Neural progenitor cell (in vitro differentiated cells): ENCODE data around the gene FAU. TPM values are rescaled to one million over a fixed set of nuclear protein-coding genes. Genes with fewer than 3 reads are reported as not detected.

Source experiments
- DNase-seq: peaks from one replicate; pipeline ENCODE4 v3.0.0-alpha.2; 2016; ENCODE audit warnings: low spot score
- H2AFZ ChIP-seq: fragments of 200-600 bp; sonication (generic); replicated peaks from 2 replicates; pipeline ENCODE4 v1.6.1; 2016; ENCODE audit warnings: antibody characterized with exemption
- H3F3A ChIP-seq: fragments of 200-600 bp; sonication (generic); 2 replicates; pipeline ENCODE4 v1.6.1; 2016; ENCODE audit warnings: antibody characterized with exemption, low read depth
- H3K27ac ChIP-seq: fragments of 200-600 bp; sonication (generic); 2 replicates; pipeline ENCODE4 v1.5.1; 2016; ENCODE audit warnings: mild to moderate bottlenecking
- H3K27me3 ChIP-seq: fragments of 200-600 bp; sonication (generic); 2 replicates; pipeline ENCODE4 v1.6.1; 2016; ENCODE audit warnings: mild to moderate bottlenecking, moderate library complexity
- H3K36me3 ChIP-seq: fragments of 200-600 bp; sonication (generic); 2 replicates; pipeline ENCODE4 v1.5.1; 2016
- H3K4me1 ChIP-seq: fragments of 200-600 bp; sonication (generic); 2 replicates; pipeline ENCODE4 v1.6.1; 2016; ENCODE audit warnings: mixed run types
- H3K4me2 ChIP-seq: fragments of 200-600 bp; sonication (generic); 2 replicates; pipeline ENCODE4 v1.6.1; 2016
- H3K4me3 ChIP-seq: fragments of 200-600 bp; sonication (generic); 2 replicates; pipeline ENCODE4 v1.5.1; 2016
- H3K79me2 ChIP-seq: fragments of 200-600 bp; sonication (generic); 2 replicates; pipeline ENCODE4 v1.6.1; 2016; ENCODE audit warnings: low read depth
- H3K9ac ChIP-seq: fragments of 200-600 bp; sonication (generic); 2 replicates; pipeline ENCODE4 v1.6.1; 2016
- H3K9me3 ChIP-seq: fragments of 200-600 bp; sonication (generic); 2 replicates; pipeline ENCODE4 v1.5.1; 2016; ENCODE audit warnings: low read depth
- H4K20me1 ChIP-seq: fragments of 200-600 bp; sonication (generic); 2 replicates; pipeline ENCODE4 v1.6.1; 2016; ENCODE audit warnings: low read depth
- H3K27ac Mint-ChIP-seq: 3 replicates; pipeline ENCODE4 v1.8.0; 2021; ENCODE audit warnings: mixed read lengths
- H3K27me3 Mint-ChIP-seq: 2 replicates; pipeline ENCODE4 v1.8.0; 2022; ENCODE audit warnings: low read depth, mild to moderate bottlenecking, inconsistent platforms, moderate library complexity, mixed read lengths; ENCODE audit not compliant: insufficient read depth
- H3K36me3 Mint-ChIP-seq: 3 replicates; pipeline ENCODE4 v1.8.0; 2021; ENCODE audit warnings: mixed read lengths
- H3K4me1 Mint-ChIP-seq: 3 replicates; pipeline ENCODE4 v1.8.0; 2021; ENCODE audit warnings: mixed read lengths
- H3K4me3 Mint-ChIP-seq: 3 replicates; pipeline ENCODE4 v1.8.0; 2021; ENCODE audit warnings: mild to moderate bottlenecking, moderate library complexity, mixed read lengths
- H3K9me3 Mint-ChIP-seq: 3 replicates; pipeline ENCODE4 v1.8.0; 2020; ENCODE audit warnings: mixed read lengths
- CTCF ChIP-seq: fragments of 200-600 bp; sonication (generic); IDR thresholded peaks from 2 replicates; pipeline ENCODE4 v1.5.1; 2017; ENCODE audit warnings: antibody characterized with exemption, mild to moderate bottlenecking
- EZH2 ChIP-seq: fragments of 200-600 bp; sonication (generic); IDR thresholded peaks from 2 replicates; pipeline ENCODE4 v1.6.1; 2017; ENCODE audit warnings: antibody characterized with exemption, mild to moderate bottlenecking, moderate library complexity
- EZH2phosphoT487 ChIP-seq: fragments of 200-600 bp; sonication (generic); IDR thresholded peaks from 2 replicates; pipeline ENCODE4 v1.6.1; 2017; ENCODE audit warnings: antibody characterized with exemption
- total RNA-seq: library from RNA; depleted of rRNA; stranded (reverse); fragments of >200 nt; gene quantifications from 2 replicates; pipeline ENCODE4 v1.2.3, GENCODE V29; 2015; ENCODE audit warnings: low replicate concordance

FAU gene
- total RNA-seq, 1 donor from 2014 or later, result 288 TPM

- H4K20me1 ChIP-seq, result no peaks in the 10 kb centered on the region
- Mint-ChIP-seq H3K4me3 (no peak overlapping the region), H3K27ac (no peak overlapping the region), H3K36me3 (no peaks in the 10 kb centered on the region), H3K27me3 (peaks cover 9% of the 10 kb centered on the region), H3K4me1 (peaks cover 9% of the 10 kb centered on the region), H3K9me3 (peaks cover 14% of the 10 kb centered on the region)
- H3K9me3 ChIP-seq, result no peaks in the 10 kb centered on the region
- no peak overlapping the region for H3K4me3 ChIP-seq
- no peak overlapping the region for H2AFZ ChIP-seq
- no peak overlapping the region for H3K4me2 ChIP-seq
- no peak overlapping the region for H3K9ac ChIP-seq
- no peak overlapping the region for H3K27ac ChIP-seq
- no peak for DNase-seq
- H3K36me3 ChIP-seq, result no peaks in the 10 kb centered on the region
- no peaks in the 10 kb centered on the region for H3K79me2 ChIP-seq
- H3F3A ChIP-seq, result no peaks in the 10 kb centered on the region
- H3K4me1 ChIP-seq, result no peaks in the 10 kb centered on the region
- no peaks in the 10 kb centered on the region for H3K27me3 ChIP-seq
- TF ChIP-seq CTCF (no peak), EZH2 (no peak), EZH2phosphoT487 (no peak)
These were observed 26.7 kb upstream of the FAU start for GRCh38 chr11:65148657-65149056.

- H3K36me3 Mint-ChIP-seq, result no peaks in the 10 kb centered on the region
- no peaks in the 10 kb centered on the region for H3K36me3 ChIP-seq
- H3K27ac Mint-ChIP-seq, result no peak overlapping the region
- H3K4me1 Mint-ChIP-seq, result peaks cover 9% of the 10 kb centered on the region
- no peaks in the 10 kb centered on the region for H3K9me3 ChIP-seq
- TF ChIP-seq EZH2 (no peak), CTCF (no peak), EZH2phosphoT487 (no peak)
- no peak overlapping the region for H3K9ac ChIP-seq
- H3K4me2 ChIP-seq, result no peak overlapping the region
- H2AFZ ChIP-seq, result no peak overlapping the region
- no peak for DNase-seq
- peaks cover 9% of the 10 kb centered on the region for H3K27me3 Mint-ChIP-seq
- no peak overlapping the region for H3K4me3 Mint-ChIP-seq
- H3K27ac ChIP-seq, result no peak overlapping the region
- H3K4me1 ChIP-seq, result no peaks in the 10 kb centered on the region
- no peaks in the 10 kb centered on the region for H4K20me1 ChIP-seq
- H3K9me3 Mint-ChIP-seq, result peaks cover 14% of the 10 kb centered on the region
- no peaks in the 10 kb centered on the region for H3F3A ChIP-seq
- no peaks in the 10 kb centered on the region for H3K79me2 ChIP-seq
- no peak overlapping the region for H3K4me3 ChIP-seq
- no peaks in the 10 kb centered on the region for H3K27me3 ChIP-seq
These were observed 25.6 kb upstream of the FAU start for GRCh38 chr11:65147352-65148075.

GRCh38 chr11:65141896-65142494 lies 20.1 kb upstream of the FAU start:
- Histone ChIP-seq H3K36me3 (no peaks in the 10 kb centered on the region), H3K4me2 (no peak overlapping the region), H3K4me1 (no peaks in the 10 kb centered on the region), H3K9ac (no peak overlapping the region), H3K27me3 (peaks cover 22% of the 10 kb centered on the region), H4K20me1 (no peaks in the 10 kb centered on the region), H3K79me2 (no peaks in the 10 kb centered on the region), H3K9me3 (no peaks in the 10 kb centered on the region), H3K4me3 (no peak overlapping the region), H3F3A (no peaks in the 10 kb centered on the region), H3K27ac (no peak overlapping the region), H2AFZ (no peak overlapping the region)
- DNase-seq, result no peak
- peaks cover 6% of the 10 kb centered on the region for H3K27me3 Mint-ChIP-seq
- H3K36me3 Mint-ChIP-seq, result no peaks in the 10 kb centered on the region
- no peak overlapping the region for H3K27ac Mint-ChIP-seq
- no peak overlapping the region for H3K4me3 Mint-ChIP-seq
- TF ChIP-seq CTCF (no peak), EZH2phosphoT487 (no peak), EZH2 (no peak)
- no peaks in the 10 kb centered on the region for H3K4me1 Mint-ChIP-seq
- peaks cover 10% of the 10 kb centered on the region for H3K9me3 Mint-ChIP-seq
